A549 (cell line): ENCODE data around the gene USP11. TPM values are rescaled to one million over a fixed set of nuclear protein-coding genes. Genes with fewer than 3 reads are reported as not detected.

ENCODE experiments used
- ATAC-seq, 2 experiments: fragments of 200-7000 bp in 1 of 2; fragments of >200 bp in 1 of 2; cut with Nextera tagmentation in 1 of 2; cut with Tn5 transposase in 1 of 2; 3 replicates each; pipeline versions ENCODE4 v1.8.0 to v1.9.1; 2018 to 2020; ENCODE audit warnings: mild to moderate bottlenecking in 1 of 2, moderate library complexity in 1 of 2
- CTCF ChIA-PET: fragments of 300-600 bp; sonication (Branson Sonifier 250); formaldehyde crosslinking; extraction: SDS; loops from one replicate; lab custom pipeline; 2021; ENCODE audit warnings: antibody characterized with exemption, inconsistent platforms; lab: Yijun Ruan, JAX
- POLR2A ChIA-PET: fragments of 350-600 bp; formaldehyde crosslinking; extraction: SDS; loops from one replicate; lab custom pipeline; 2021; ENCODE audit warnings: antibody characterized with exemption, inconsistent platforms; lab: Yijun Ruan, JAX
- DNase-seq, 2 experiments: peaks; one replicate each; pipeline versions ENCODE4 v3.0.0 to v3.0.0-alpha.2; 2011 to 2016; ENCODE audit warnings: low read depth in 1 of 2, low spot score in 1 of 2
- FAIRE-seq: peaks from 2 replicates; lab custom pipeline; 2011; peaks lifted over from hg19 to GRCh38; lab: Jason Lieb, UNC
- H3K27ac ChIP-seq, 2 experiments: fragments of >200 bp; sonication (Bioruptor Twin); formaldehyde crosslinking; 3 replicates each; pipeline ENCODE4 v1.5.1; 2016 to 2017
- H3K4me1 ChIP-seq: fragments of >200 bp; sonication (Bioruptor Twin); formaldehyde crosslinking; 3 replicates; pipeline ENCODE4 v1.6.1; 2016
- H3K4me2 ChIP-seq: fragments of >200 bp; sonication (Bioruptor Twin); formaldehyde crosslinking; 3 replicates; pipeline ENCODE4 v1.6.1; 2016
- H3K4me3 ChIP-seq: fragments of >200 bp; sonication (Bioruptor Twin); formaldehyde crosslinking; 3 replicates; pipeline ENCODE4 v1.5.1; 2016
- H3K9me3 ChIP-seq: fragments of >200 bp; sonication (Bioruptor Twin); formaldehyde crosslinking; 3 replicates; pipeline ENCODE4 v1.6.1; 2016
- ATOH8 ChIP-seq: fragments of 250-450 bp; sonication (Bioruptor Pico); IDR thresholded peaks from 2 replicates; pipeline ENCODE4 v1.5.0; 2020; ENCODE audit warnings: low read depth, mild to moderate bottlenecking, moderate library complexity
- BCL3 ChIP-seq: fragments of >200 bp; sonication (Bioruptor Twin); formaldehyde crosslinking; IDR thresholded peaks from 3 replicates; pipeline ENCODE4 v1.6.1; 2016
- BHLHE40 ChIP-seq: IDR thresholded peaks from 2 replicates; pipeline ENCODE4 v1.6.1; 2012; ENCODE audit warnings: low read depth, low read length, inconsistent platforms
- CBX8 ChIP-seq: fragments of 200-600 bp; sonication (generic); IDR thresholded peaks from 2 replicates; pipeline ENCODE4 v1.6.1; 2016
- E2F6 ChIP-seq: IDR thresholded peaks from 2 replicates; pipeline ENCODE4 v1.6.1; 2012; ENCODE audit warnings: low read depth, borderline replicate concordance
- ESRRA ChIP-seq: fragments of 150-350 bp; IDR thresholded peaks from 2 replicates; pipeline ENCODE4 v1.6.1; 2014; ENCODE audit warnings: mild to moderate bottlenecking, low read length, borderline replicate concordance
- GATA3 ChIP-seq: IDR thresholded peaks from 2 replicates; pipeline ENCODE4 v1.6.1; 2012; ENCODE audit warnings: borderline replicate concordance
- MYC ChIP-seq: IDR thresholded peaks from 2 replicates; pipeline ENCODE4 v1.6.1; 2012; ENCODE audit warnings: mild to moderate bottlenecking, inconsistent platforms, low read length, improper control_type of control experiment, borderline replicate concordance
- NFE2L2 ChIP-seq: fragments of 150-350 bp; conservative IDR thresholded peaks from 2 replicates; pipeline ENCODE4 v1.6.1; 2014; ENCODE audit warnings: low read length
- NR3C1 ChIP-seq: fragments of >200 bp; sonication (Bioruptor Twin); formaldehyde crosslinking; IDR thresholded peaks from 3 replicates; pipeline ENCODE4 v1.6.1; 2017
- POLR2AphosphoS2 ChIP-seq: conservative IDR thresholded peaks from 2 replicates; pipeline ENCODE4 v1.6.1; 2012; ENCODE audit warnings: low read length, improper control_type of control experiment, inconsistent platforms
- RAD21 ChIP-seq, 2 experiments: fragments of >200 bp in 1 of 2; sonication (Bioruptor Twin) in 1 of 2; formaldehyde crosslinking in 1 of 2; IDR thresholded peaks in 1 of 2; conservative IDR thresholded peaks in 1 of 2; 2 replicates in 1 of 2; 3 replicates in 1 of 2; pipeline ENCODE4 v1.6.1; 2012 to 2018; ENCODE audit warnings: inconsistent platforms in 1 of 2
- RCOR1 ChIP-seq: fragments of 150-350 bp; IDR thresholded peaks from 2 replicates; pipeline ENCODE4 v1.6.1; 2014; ENCODE audit warnings: antibody characterized with exemption, low read length, low read depth
- REST ChIP-seq: fragments of 200-600 bp; sonication (generic); IDR thresholded peaks from 2 replicates; pipeline ENCODE4 v1.6.1; 2016; ENCODE audit warnings: antibody characterized with exemption, mild to moderate bottlenecking, moderate library complexity
- RNF2 ChIP-seq: fragments of 200-600 bp; sonication (generic); IDR thresholded peaks from 2 replicates; pipeline ENCODE4 v1.6.1; 2016; ENCODE audit warnings: low read depth, mild to moderate bottlenecking, antibody characterized with exemption, moderate library complexity, borderline replicate concordance
- WGBS: methylation state at CpG from one replicate; pipeline ENCODE4 v1.1.6; 2017; ENCODE audit errors: missing lambda C conversion rate; 5-methylcytosine and 5-hydroxymethylcytosine counted together
- polyA plus RNA-seq, 4 experiments: library from polyadenylated mRNA; depleted of rRNA in 3 of 4; stranded (reverse); fragments of >200 nt; fragmentation: RNase III in 1 of 4; extraction: RNeasy Plus Mini Kit Qiagen cat#74134 plus additional on column Dnase treatment in 1 of 4; gene quantifications; 2 replicates in 3 of 4; 3 replicates in 1 of 4; pipeline ENCODE4 v1.2.3, GENCODE V29; 2011 to 2017

USP11 gene
- polyA plus RNA-seq, 2 of the 4 experiments (the other 2 are of a cell fraction): 35.6 to 50.0 TPM

- FAIRE-seq (no peak), DNase-seq (no peak), ATAC-seq (no peak)
- Histone ChIP-seq H3K4me3 (no peak overlapping the region), H3K4me1 (peaks cover 12% of the 10 kb centered on the region), H3K27ac (no peak overlapping the region), H3K4me2 (no peak overlapping the region), H3K9me3 (no peaks in the 10 kb centered on the region)
- ChIA-PET POLR2A (no interaction called here), CTCF (interaction anchor here (1.3 to 2.8 kb wide), 2 partner anchors 12 kb away, joined by 3 to 11 read pairs; no protein-coding TSS in a partner anchor)
- TF ChIP-seq REST: no peak
- no peak for TF ChIP-seq BCL3
- no peak for TF ChIP-seq NR3C1
- no peak for TF ChIP-seq CBX8
- WGBS: 87% methylated on average over 12 of the region's 12 CpGs
These were observed 20.2 kb upstream of the USP11 start for GRCh38 chrX:47212381-47213293.

GRCh38 chrX:47214435-47215077 lies 18.3 kb upstream of the USP11 start:
- no peak for FAIRE-seq

More at GRCh38 chrX:47214435-47215077, 18.3 kb upstream of the USP11 start:
- ChIA-PET CTCF (no interaction called here), POLR2A (no interaction called here)
- no peak for DNase-seq
- Histone ChIP-seq H3K27ac (no peak overlapping the region), H3K4me3 (no peak overlapping the region), H3K4me2 (no peak overlapping the region), H3K4me1 (peaks cover 12% of the 10 kb centered on the region), H3K9me3 (no peaks in the 10 kb centered on the region)
- 91% methylated on average over 19 of the region's 20 CpGs for WGBS
- no peak for ATAC-seq
- TF ChIP-seq GATA3 (no peak), E2F6 (no peak), BCL3 (no peak), RNF2 (no peak), ESRRA (no peak), NR3C1 (no peak), ATOH8 (CRISPR knock-in tag) (no peak), NFE2L2 (no peak), RAD21 (conservative IDR thresholded peaks at IDR 0.05 in 1 of 2, IDR thresholded peaks at IDR 0.05 in 1 of 2) (no peak), MYC (no peak), POLR2AphosphoS2 (no peak), BHLHE40 (no peak), RCOR1 (no peak)
